ENCODE data around the gene LRRC34.

LRRC34 gene

DNA sequence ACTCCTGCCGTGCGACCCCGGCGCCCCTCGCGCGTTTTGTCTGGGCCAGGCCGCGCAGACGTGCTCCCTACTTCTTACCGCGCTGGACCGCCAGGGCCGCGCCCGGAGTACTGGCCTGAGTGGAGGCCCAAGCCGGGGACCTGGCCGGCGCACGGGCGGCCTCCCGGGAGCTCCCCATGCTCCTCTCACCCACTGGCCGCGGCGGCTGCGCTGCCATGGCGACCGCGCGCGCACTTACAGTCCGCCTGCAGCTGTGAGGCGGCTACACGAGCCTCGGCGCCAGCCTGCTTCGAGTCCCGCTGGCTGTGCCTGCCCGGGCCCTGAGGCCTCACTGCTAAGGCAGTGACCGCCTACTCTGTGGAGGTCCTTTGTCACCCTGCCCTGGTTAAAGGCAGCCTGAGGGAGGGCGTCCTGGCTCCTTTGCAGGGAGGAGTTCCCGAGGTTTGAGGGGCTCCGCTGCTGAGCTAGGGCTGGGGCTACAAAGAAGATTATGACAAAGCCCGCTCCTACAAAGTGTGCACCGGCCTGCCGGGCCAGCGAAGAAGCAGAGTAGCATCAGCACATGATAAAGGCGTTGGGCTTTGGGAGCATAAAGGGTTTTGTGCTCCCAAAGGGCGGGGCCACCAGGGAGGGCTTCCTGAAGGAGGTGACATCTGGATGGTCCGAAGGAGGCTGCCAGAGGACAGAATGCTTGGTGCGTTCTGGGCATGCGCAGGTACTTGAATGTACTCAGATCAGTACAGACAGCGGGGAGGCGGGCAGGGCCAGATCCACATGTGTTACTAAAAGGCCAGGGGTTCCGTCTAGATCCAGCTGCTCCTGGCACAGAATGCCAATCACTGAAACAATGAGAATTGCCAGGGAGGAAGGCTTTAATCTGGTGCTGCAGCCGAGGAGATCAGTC is at the start of gene LRRC34, which contains the start of gene LRRIQ4:
Gene LRRC34, minus strand, starts transcription at position 573 of the 904 bp plus-strand sequence. Its CDS starts 356 bp downstream, at position 217.
Gene LRRIQ4, plus strand, starts transcription at position 539 of the 904 bp plus-strand sequence. CDS start 9,052 bp downstream, outside the sequence.
- DNase-seq: no peak

- no peak for DNase-seq
Observed at GRCh38 chr3:169861871-169862270, 49.2 kb upstream of the LRRC34 start.

GRCh38 chr3:169857811-169858210 is 45.1 kb upstream of the LRRC34 start:
- no peak for DNase-seq

- DNase-seq: no peak
Observed at GRCh38 chr3:169855514-169855913, 42.8 kb upstream of the LRRC34 start.

DNA sequence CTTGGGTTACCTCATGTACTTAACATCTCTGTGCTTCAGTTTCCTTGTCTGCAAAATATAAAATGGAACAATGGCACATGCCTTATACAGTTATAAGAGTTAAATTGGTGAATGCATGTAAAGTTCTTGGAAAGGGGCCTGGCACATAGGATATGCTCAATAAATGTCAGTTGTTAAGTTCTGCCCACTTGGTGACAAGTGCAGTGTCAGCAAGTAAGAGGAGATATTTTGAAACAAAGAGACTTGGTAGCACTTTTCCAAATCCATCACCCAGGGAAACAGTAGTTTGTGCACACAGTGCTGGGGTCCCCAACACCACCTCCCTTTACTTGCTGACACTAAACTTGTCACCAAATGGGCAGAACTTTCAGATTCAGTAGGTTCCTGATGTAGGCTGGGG is 37.9 kb upstream of the LRRC34 start:
- DNase-seq: no peak

- no peak for DNase-seq
Observed at GRCh38 chr3:169848741-169849140, 36.0 kb upstream of the LRRC34 start.

GRCh38 chr3:169847896-169848295 is 35.2 kb upstream of the LRRC34 start:
- DNase-seq: no peak

DNA sequence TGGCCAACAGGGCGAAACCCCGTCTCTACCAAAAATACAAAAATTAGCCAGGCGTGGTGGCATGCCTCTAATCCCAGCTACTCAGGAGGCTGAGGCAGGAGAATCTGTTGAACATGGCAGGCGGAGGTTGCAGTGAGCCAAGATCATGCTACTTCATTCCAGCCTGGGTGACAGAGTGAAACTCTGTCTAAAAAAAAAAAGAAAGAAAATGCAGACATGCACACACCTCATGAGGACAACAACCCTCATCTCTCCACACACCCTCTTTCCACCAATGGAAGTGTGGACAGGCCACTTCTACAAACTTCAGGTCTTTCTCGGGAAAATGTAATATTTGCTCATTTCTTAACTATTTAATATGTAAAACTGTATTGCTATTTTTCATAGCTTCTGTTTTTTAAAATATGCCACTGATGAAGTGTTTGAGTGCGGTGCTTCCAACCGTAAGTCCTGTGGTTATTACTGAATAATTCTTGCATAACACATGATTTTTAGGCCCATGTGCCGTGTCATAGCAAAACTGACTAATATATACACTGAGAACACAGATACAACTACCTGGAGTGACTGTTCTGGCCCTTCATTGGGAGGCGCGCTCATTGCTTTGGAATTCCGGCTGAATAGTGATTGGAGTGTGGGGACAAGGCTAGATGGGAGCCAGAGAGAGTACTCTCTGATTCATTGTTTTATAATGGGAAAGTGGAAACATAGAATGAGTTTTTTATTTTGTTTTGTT is 33.9 kb upstream of the LRRC34 start:
- no peak for DNase-seq

GRCh38 chr3:169842960-169843359 is 30.3 kb upstream of the LRRC34 start:
- no peak for DNase-seq

GRCh38 chr3:169841171-169841570 is 28.5 kb upstream of the LRRC34 start:
- no peak for DNase-seq

DNA sequence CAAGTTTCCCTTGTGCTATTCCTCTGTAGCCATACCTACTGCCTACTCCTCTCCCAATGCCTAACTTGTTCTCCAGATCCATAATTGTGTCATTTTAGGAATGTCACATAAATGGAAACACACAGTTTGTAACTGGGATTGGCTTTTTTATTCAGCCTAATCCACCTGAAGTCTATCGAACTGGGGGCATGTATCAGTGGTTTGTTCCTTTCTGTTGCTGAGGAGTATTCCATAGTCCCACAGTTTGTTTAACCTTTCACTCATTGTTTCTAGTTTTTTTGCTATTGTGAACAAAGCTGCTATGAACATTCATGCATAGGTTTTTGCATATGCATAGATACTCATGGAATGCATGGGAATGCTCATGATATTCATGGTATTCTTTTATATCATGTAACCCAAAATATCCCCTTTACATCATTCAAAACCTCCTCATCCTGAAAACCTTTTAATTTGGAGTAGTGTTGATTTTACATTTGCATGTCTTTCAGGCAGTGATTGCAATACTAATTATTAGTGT is 25.9 kb upstream of the LRRC34 start:
- DNase-seq: no peak

DNA sequence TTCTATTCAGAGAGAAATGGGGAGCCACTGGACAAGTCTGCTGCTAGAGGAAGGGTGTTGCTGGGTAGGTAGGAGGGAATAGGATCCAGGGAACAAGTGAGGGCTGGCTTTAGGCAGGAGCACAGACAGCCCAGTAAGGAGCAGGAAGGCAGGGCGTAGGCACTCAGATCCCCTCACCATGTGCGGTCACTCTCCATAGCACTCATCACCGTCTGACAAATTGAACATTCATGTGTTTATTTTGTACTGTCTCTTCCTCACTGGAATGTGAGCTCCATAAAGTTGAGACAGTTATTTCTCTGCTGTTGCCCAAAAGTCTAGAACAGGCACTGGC is 24.2 kb upstream of the LRRC34 start:
- no peak for DNase-seq

- DNase-seq: no peak
Observed at GRCh38 chr3:169836078-169836941, 23.6 kb upstream of the LRRC34 start.

- DNase-seq: no peak
Observed at GRCh38 chr3:169835533-169835932, 22.8 kb upstream of the LRRC34 start.

DNA sequence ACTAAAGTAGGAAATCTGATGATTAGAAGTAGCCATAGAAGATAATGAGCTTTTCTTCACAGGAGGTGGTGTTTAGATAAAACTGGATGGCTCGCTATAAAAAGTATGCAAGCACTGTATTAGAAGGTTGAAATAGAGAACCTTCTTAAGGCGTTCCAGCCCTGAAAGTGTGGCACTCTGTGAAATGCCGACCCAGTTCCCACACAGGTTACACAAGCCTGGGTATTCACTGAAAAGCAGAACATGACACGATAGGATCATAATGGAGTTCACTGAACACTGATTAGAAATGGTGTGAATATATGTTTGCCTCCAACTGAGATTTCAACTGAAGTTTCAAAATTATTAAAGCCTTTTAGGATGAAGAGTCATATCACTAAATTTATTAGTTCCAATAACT is 15.0 kb upstream of the LRRC34 start:
- DNase-seq: no peak

DNA sequence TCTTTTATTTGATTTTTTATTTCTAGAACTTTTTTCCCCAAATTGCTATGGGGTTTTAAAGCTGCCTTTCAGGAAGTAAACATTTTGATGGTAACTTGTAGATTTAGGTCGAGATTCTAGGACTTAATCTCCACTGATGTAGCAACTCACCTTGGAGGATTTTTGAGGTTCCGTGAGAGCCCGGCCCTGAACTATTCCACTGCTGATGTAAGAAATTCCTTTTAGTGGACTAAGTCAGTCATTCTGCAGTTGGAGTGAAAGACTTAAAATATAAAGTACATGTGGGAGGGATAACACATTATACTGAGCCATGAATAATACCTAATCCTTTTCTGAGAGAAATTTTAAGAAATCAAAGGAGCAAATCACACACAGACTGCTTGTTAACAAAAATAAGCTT is 12.6 kb upstream of the LRRC34 start:
- no peak for DNase-seq

GRCh38 chr3:169822983-169823382 is 10.3 kb upstream of the LRRC34 start:
- DNase-seq: no peak

- DNase-seq: no peak
Observed at GRCh38 chr3:169822540-169822939, 9.8 kb upstream of the LRRC34 start.

DNA sequence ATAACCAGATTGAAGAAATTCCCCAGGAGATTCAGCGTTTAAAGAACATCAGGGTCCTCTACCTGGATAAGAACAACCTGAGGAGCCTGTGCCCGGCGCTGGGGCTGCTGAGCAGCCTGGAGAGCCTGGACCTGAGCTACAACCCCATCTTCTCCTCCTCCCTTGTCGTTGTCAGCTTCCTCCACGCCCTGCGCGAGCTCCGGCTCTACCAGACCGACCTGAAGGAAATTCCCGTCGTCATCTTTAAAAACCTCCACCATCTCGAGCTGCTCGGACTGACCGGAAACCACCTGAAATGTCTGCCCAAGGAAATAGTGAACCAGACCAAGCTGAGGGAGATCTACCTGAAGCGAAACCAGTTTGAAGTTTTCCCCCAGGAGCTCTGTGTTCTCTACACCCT is 9.4 kb upstream of the LRRC34 start:
- no peak for DNase-seq

GRCh38 chr3:169818316-169818715 is 5.6 kb upstream of the LRRC34 start:
- DNase-seq: no peak

- DNase-seq: no peak
Observed at GRCh38 chr3:169815590-169816150, 3.0 kb upstream of the LRRC34 start.

DNA sequence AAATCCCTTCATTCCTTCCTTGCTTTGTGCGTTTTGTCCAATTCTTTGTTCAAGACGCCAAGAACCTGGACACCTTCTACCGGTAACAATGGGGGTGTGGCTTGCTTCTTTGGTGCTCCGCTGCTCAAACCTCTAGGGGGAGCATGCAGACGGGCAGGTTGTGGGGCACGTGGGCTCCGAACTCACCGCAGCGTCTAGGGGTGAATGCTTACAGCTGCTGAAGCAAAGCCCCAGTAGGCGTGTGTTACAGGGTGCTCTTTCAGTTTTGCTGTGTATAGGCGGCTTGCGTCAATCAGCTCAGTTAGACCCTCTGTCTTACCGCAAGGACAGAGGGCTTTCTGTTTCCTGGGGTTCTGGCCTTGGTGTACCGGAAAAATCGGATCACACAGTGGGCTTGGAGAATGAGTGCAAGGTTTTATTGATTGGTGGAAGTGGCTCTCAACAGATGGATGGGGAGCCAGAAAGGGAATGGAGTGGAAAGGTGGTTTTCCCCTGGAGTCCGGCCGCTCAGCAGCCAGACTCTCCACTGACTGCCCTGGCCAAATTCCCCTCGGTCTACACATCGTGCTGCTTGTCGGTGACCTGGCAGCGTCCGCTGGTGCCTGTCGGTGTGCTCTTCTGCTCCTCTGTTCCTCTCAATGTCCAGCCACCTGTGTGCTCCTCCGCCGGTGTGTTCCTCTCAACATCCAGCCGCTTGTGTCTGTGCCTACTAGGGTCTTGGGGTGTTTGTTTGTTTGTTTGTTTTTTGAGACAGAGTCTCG is 1.2 kb upstream of the LRRC34 start:
- no peak for DNase-seq

Data from cortex of kidney (tissue), 1 donor.